GM18526 (cell line): ENCODE measurements around the gene PELI2.

ENCODE experiments used
- POLR2A ChIP-seq: IDR thresholded peaks from 3 replicates; pipeline ENCODE4 v1.6.1; 2011; ENCODE audit not compliant: insufficient read length; ENCODE audit errors: extremely low read depth

Gene PELI2

GRCh38 chr14:56297449-56297848, 179.2 kb downstream of the PELI2 start:
- no peak for TF ChIP-seq POLR2A

- no peak for TF ChIP-seq POLR2A
Observed at GRCh38 chr14:56299306-56299984, 181.2 kb downstream of the PELI2 start.

- no peak for TF ChIP-seq POLR2A
Observed at GRCh38 chr14:56300495-56300894, 182.3 kb downstream of the PELI2 start.

- no peak for TF ChIP-seq POLR2A
Observed at GRCh38 chr14:56304456-56304855, 186.2 kb downstream of the PELI2 start.

- no peak for TF ChIP-seq POLR2A
Observed at GRCh38 chr14:56309198-56309597, 191.0 kb downstream of the PELI2 start.

GRCh38 chr14:56310643-56311042, 192.4 kb downstream of the PELI2 start:
- TF ChIP-seq POLR2A, result no peak

GRCh38 chr14:56313789-56314188, 195.6 kb downstream of the PELI2 start:
- TF ChIP-seq POLR2A, result no peak

- TF ChIP-seq POLR2A, result no peak
Observed at GRCh38 chr14:56318393-56319115, 200.3 kb downstream of the PELI2 start.

- no peak for TF ChIP-seq POLR2A
Observed at GRCh38 chr14:56321861-56322260, 203.7 kb downstream of the PELI2 start.

GRCh38 chr14:56322531-56322930, 204.3 kb downstream of the PELI2 start:
- TF ChIP-seq POLR2A, result no peak

- TF ChIP-seq POLR2A, result no peak
Observed at GRCh38 chr14:56324454-56324853, 206.2 kb downstream of the PELI2 start.

- TF ChIP-seq POLR2A, result no peak
Observed at GRCh38 chr14:56324856-56325699, 206.9 kb downstream of the PELI2 start.

GRCh38 chr14:56328021-56328420, 209.8 kb downstream of the PELI2 start:
- TF ChIP-seq POLR2A, result no peak

GRCh38 chr14:56331592-56332216, 213.5 kb downstream of the PELI2 start:
- no peak for TF ChIP-seq POLR2A
